HepG2 (cell line): ENCODE results near the gene CALR. TPM values are rescaled to one million over a fixed set of nuclear protein-coding genes. Genes with fewer than 3 reads are reported as not detected.

Experiments
- ARNT2 ChIP-seq: sonication (generic); formaldehyde crosslinking; IDR thresholded peaks from 2 replicates; pipeline ENCODE4 v1.8.0; 2022; ENCODE audit warnings: mild to moderate bottlenecking, low read depth, missing genetic modification reagents, moderate library complexity
- CENPT ChIP-seq: sonication (generic); formaldehyde crosslinking; IDR thresholded peaks from 2 replicates; pipeline ENCODE4 v1.8.0; 2022; ENCODE audit warnings: low read depth, mild to moderate bottlenecking, moderate library complexity, missing genetic modification reagents
- GATAD2A ChIP-seq: IDR thresholded peaks from 2 replicates; pipeline ENCODE4 v1.6.1; 2016
- HNRNPH1 ChIP-seq: fragments of 200-400 bp; formaldehyde crosslinking; optimal IDR thresholded peaks from 2 replicates; pipeline ENCODE3; 2017; ENCODE audit warnings: mild to moderate bottlenecking, low read depth, low read length
- HOXD1 ChIP-seq: sonication (generic); formaldehyde crosslinking; IDR thresholded peaks from 2 replicates; pipeline ENCODE4 v1.5.0; 2020; ENCODE audit warnings: missing genetic modification reagents
- NFYC ChIP-seq: IDR thresholded peaks from 2 replicates; pipeline ENCODE4 v1.6.1; 2016; ENCODE audit warnings: missing genetic modification reagents, missing compliant biosample characterization
- PPARG ChIP-seq: conservative IDR thresholded peaks from 2 replicates; pipeline ENCODE4 v1.6.1; 2016; ENCODE audit warnings: missing biosample characterization, missing genetic modification reagents
- SRSF1 ChIP-seq: fragments of 200-400 bp; formaldehyde crosslinking; optimal IDR thresholded peaks from 2 replicates; pipeline ENCODE3; 2017; ENCODE audit warnings: mild to moderate bottlenecking, low read depth, low read length, moderate library complexity
- ZNF34 ChIP-seq: sonication (generic); formaldehyde crosslinking; IDR thresholded peaks from 2 replicates; pipeline ENCODE4 v1.4.0; 2020; ENCODE audit warnings: mild to moderate bottlenecking, missing genetic modification reagents, borderline replicate concordance
- ZNF772 ChIP-seq: sonication (generic); formaldehyde crosslinking; IDR thresholded peaks from 2 replicates; pipeline ENCODE4 v1.5.0; 2020; ENCODE audit warnings: mild to moderate bottlenecking, missing genetic modification reagents
- polyA plus RNA-seq, 8 experiments: library from polyadenylated mRNA; depleted of rRNA in 3 of 8; stranded (reverse) in 7 of 8; unstranded in 1 of 8; fragments of >200 nt; fragmentation: Illumina TruSeq in 4 of 8; extraction: Trizol in 4 of 8; gene quantifications; 2 replicates each; pipeline versions ENCODE4 v1.2.1 to v1.2.3, GENCODE V29; 2011 to 2016; ENCODE audit warnings: low read depth in 4 of 8, missing spikeins in 1 of 8, mixed read lengths in 1 of 8; ENCODE audit not compliant: insufficient read depth in 1 of 8
- total RNA-seq, 5 experiments: library from RNA; depleted of rRNA; stranded (reverse); fragments of >200 nt; fragmentation: Illumina TruSeq; extraction: Trizol; gene quantifications; 2 replicates each; pipeline ENCODE4 v1.2.3, GENCODE V29; 2016; ENCODE audit warnings: low read depth in 1 of 5
- TF ChIP-seq, protein P1 (sequence below), 2 experiments: fragments of 450-650 bp in 1 of 2; sonication (generic) in 1 of 2; formaldehyde crosslinking in 1 of 2; IDR thresholded peaks; 2 replicates each; pipeline versions ENCODE4 v1.6.1 to v1.8.0; 2016 to 2022; ENCODE audit warnings: antibody characterized with exemption in 1 of 2, mild to moderate bottlenecking in 1 of 2, missing genetic modification reagents in 1 of 2
- TF ChIP-seq, protein P2 (sequence below): sonication (generic); formaldehyde crosslinking; IDR thresholded peaks from 2 replicates; pipeline ENCODE4; 2020; ENCODE audit warnings: missing genetic modification reagents, mild to moderate bottlenecking, borderline replicate concordance
- TF ChIP-seq, protein P3 (sequence below), 2 experiments: sonication (generic) in 1 of 2; formaldehyde crosslinking in 1 of 2; IDR thresholded peaks; 2 replicates each; pipeline versions ENCODE4 v1.5.1 to v1.6.1; 2011 to 2020; ENCODE audit warnings: borderline replicate concordance in 1 of 2, low read depth in 1 of 2, low read length in 1 of 2, mild to moderate bottlenecking in 1 of 2, missing genetic modification reagents in 1 of 2, moderate library complexity in 1 of 2

The CALR gene
- total and polyA plus RNA-seq, 2 of the 13 experiments (the other 11 are each of a cell fraction or from before 2014, with no cell fraction given): 898 to 934 TPM

DNA sequence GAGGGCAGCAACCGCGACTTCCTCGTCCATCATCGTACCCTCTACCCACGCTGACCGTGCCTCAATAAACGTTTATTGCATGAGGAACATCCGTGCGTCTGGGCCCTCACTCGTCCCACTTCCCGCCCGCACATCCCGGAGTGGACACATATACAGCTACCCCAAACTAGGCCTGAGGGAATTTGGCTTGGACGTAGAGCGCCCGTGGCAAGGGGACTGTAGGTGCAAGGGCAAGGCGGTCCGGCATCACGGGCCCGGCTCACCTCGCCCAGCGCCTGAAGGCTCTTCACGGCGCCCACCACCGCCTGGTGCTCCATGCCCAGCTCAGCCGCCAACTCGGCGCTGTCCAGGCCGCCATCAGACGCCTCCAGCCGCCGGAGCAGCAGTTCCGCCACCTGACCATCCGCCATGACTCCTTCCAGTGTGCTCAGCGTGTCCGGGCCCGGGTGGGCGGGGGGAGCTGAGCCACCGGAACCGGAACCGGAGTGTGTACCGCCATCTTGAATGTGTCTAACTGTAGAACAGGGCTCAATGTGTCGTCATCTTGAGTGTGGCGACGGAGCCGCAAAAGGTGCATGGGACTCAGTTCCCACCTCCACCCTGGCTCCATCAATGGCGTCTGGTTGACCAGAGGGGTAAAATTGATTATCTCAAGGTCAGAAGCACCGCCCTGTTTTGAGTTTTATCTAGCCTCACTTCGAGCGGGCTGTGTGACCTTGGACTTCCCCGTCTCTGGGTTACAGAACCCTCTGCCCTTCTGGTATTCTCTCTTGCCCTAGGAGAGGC is 4.9 kb upstream of the CALR start, which contains the start of gene FARSA (continued):
- TF ChIP-seq, protein P1, sequence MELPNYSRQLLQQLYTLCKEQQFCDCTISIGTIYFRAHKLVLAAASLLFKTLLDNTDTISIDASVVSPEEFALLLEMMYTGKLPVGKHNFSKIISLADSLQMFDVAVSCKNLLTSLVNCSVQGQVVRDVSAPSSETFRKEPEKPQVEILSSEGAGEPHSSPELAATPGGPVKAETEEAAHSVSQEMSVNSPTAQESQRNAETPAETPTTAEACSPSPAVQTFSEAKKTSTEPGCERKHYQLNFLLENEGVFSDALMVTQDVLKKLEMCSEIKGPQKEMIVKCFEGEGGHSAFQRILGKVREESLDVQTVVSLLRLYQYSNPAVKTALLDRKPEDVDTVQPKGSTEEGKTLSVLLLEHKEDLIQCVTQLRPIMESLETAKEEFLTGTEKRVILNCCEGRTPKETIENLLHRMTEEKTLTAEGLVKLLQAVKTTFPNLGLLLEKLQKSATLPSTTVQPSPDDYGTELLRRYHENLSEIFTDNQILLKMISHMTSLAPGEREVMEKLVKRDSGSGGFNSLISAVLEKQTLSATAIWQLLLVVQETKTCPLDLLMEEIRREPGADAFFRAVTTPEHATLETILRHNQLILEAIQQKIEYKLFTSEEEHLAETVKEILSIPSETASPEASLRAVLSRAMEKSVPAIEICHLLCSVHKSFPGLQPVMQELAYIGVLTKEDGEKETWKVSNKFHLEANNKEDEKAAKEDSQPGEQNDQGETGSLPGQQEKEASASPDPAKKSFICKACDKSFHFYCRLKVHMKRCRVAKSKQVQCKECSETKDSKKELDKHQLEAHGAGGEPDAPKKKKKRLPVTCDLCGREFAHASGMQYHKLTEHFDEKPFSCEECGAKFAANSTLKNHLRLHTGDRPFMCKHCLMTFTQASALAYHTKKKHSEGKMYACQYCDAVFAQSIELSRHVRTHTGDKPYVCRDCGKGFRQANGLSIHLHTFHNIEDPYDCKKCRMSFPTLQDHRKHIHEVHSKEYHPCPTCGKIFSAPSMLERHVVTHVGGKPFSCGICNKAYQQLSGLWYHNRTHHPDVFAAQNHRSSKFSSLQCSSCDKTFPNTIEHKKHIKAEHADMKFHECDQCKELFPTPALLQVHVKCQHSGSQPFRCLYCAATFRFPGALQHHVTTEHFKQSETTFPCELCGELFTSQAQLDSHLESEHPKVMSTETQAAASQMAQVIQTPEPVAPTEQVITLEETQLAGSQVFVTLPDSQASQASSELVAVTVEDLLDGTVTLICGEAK (IDR thresholded peaks at IDR 0.05): peak; percentile 73
- TF ChIP-seq, protein P1 (CRISPR knock-in tag; IDR thresholded peaks at IDR 0.05): peak; percentile 67; the same call in 1 of the 2 replicates
- no peak for TF ChIP-seq HOXD1 (CRISPR knock-in tag)
- peak; percentile 61; the same call in 1 of the 2 replicates for TF ChIP-seq ARNT2 (CRISPR knock-in tag)
- peak; percentile 26; the same call in 1 of the 2 replicates for TF ChIP-seq ZNF34 (CRISPR knock-in tag)
- TF ChIP-seq, protein P2, sequence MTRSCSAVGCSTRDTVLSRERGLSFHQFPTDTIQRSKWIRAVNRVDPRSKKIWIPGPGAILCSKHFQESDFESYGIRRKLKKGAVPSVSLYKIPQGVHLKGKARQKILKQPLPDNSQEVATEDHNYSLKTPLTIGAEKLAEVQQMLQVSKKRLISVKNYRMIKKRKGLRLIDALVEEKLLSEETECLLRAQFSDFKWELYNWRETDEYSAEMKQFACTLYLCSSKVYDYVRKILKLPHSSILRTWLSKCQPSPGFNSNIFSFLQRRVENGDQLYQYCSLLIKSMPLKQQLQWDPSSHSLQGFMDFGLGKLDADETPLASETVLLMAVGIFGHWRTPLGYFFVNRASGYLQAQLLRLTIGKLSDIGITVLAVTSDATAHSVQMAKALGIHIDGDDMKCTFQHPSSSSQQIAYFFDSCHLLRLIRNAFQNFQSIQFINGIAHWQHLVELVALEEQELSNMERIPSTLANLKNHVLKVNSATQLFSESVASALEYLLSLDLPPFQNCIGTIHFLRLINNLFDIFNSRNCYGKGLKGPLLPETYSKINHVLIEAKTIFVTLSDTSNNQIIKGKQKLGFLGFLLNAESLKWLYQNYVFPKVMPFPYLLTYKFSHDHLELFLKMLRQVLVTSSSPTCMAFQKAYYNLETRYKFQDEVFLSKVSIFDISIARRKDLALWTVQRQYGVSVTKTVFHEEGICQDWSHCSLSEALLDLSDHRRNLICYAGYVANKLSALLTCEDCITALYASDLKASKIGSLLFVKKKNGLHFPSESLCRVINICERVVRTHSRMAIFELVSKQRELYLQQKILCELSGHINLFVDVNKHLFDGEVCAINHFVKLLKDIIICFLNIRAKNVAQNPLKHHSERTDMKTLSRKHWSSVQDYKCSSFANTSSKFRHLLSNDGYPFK: peak; percentile 99
- peak; percentile 63 for TF ChIP-seq ZNF772 (CRISPR knock-in tag)
- TF ChIP-seq PPARG (CRISPR knock-in tag): peak; percentile 64
- no peak for TF ChIP-seq CENPT (CRISPR knock-in tag)
- no peak for TF ChIP-seq HNRNPH1
- peak; percentile 49; the same call in 1 of the 2 replicates for TF ChIP-seq GATAD2A (CRISPR knock-in tag)
- peak; percentile 92 for TF ChIP-seq SRSF1
- TF ChIP-seq NFYC (CRISPR knock-in tag): peak; percentile 62
- TF ChIP-seq, protein P3, sequence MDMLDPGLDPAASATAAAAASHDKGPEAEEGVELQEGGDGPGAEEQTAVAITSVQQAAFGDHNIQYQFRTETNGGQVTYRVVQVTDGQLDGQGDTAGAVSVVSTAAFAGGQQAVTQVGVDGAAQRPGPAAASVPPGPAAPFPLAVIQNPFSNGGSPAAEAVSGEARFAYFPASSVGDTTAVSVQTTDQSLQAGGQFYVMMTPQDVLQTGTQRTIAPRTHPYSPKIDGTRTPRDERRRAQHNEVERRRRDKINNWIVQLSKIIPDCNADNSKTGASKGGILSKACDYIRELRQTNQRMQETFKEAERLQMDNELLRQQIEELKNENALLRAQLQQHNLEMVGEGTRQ (IDR thresholded peaks at IDR 0.05; ENCODE audit: low read depth, low read length): no peak
- TF ChIP-seq, protein P3 (CRISPR knock-in tag; IDR thresholded peaks at IDR 0.05; ENCODE audit: borderline replicate concordance): peak; percentile 46; the same call in 1 of the 2 replicates
